PC-9 (cell line): ENCODE measurements around the gene SBSN. TPM values are rescaled to one million over a fixed set of nuclear protein-coding genes. Genes with fewer than 3 reads are reported as not detected.
A peak's percentile ranks its signal among the peaks of the same experiment; 100 is the strongest.

Experiments
- BruUV-seq: library from RNA; stranded (reverse); fragments of 400-500 nt; replicated peaks from 2 replicates; lab custom pipeline; 2021; lab: Mats Ljungman, UMichigan
- CTCF ChIA-PET: fragments of 300-600 bp; sonication (Branson Sonifier 250); formaldehyde crosslinking; loops from one replicate; lab custom pipeline; 2022; ENCODE audit warnings: antibody characterized with exemption; lab: Charles Lee
- POLR2A ChIA-PET: fragments of 300-600 bp; sonication (Branson Sonifier 250); formaldehyde crosslinking; loops from one replicate; lab custom pipeline; 2022; ENCODE audit warnings: antibody characterized with exemption; ENCODE audit not compliant: unreplicated experiment; lab: Charles Lee
- DNase-seq, 2 experiments: peaks; one replicate each; pipeline versions ENCODE4 v3.0.0 to v3.0.0-alpha.2; 2015 to 2022; ENCODE audit warnings: mixed read lengths in 1 of 2
- H2AFZ ChIP-seq: fragments of 200-600 bp; sonication (generic); 2 replicates; pipeline ENCODE4 v1.8.1; 2017; ENCODE audit warnings: antibody characterized with exemption
- H3F3A ChIP-seq: fragments of 200-600 bp; sonication (generic); 2 replicates; pipeline ENCODE4 v1.8.1; 2017; ENCODE audit warnings: antibody characterized with exemption, mild to moderate bottlenecking, low read depth; ENCODE audit not compliant: insufficient read depth
- H3K27ac ChIP-seq: fragments of 200-600 bp; sonication (generic); 2 replicates; pipeline ENCODE4 v1.6.1; 2016; ENCODE audit warnings: mixed run types
- H3K27me3 ChIP-seq: fragments of 200-600 bp; sonication (generic); 2 replicates; pipeline ENCODE4 v1.6.1; 2016; ENCODE audit warnings: low read depth, mixed run types; ENCODE audit not compliant: insufficient read depth
- H3K36me3 ChIP-seq: fragments of 200-600 bp; sonication (generic); 2 replicates; pipeline ENCODE4 v1.6.1; 2016; ENCODE audit warnings: low read depth, mixed run types
- H3K4me1 ChIP-seq: fragments of 200-600 bp; sonication (generic); replicated peaks from 2 replicates; pipeline ENCODE4 v1.6.1; 2016; ENCODE audit warnings: mixed run types; ENCODE audit not compliant: insufficient read depth
- H3K4me2 ChIP-seq: fragments of 200-600 bp; sonication (generic); 2 replicates; pipeline ENCODE4 v1.6.1; 2017; ENCODE audit warnings: mixed run types
- H3K4me3 ChIP-seq: fragments of 200-600 bp; sonication (generic); 2 replicates; pipeline ENCODE4 v1.6.1; 2016; ENCODE audit warnings: mixed run types
- H3K79me2 ChIP-seq: fragments of 200-600 bp; sonication (generic); 2 replicates; pipeline ENCODE4 v1.6.1; 2017; ENCODE audit warnings: low read depth, mixed run types
- H3K9me2 ChIP-seq: fragments of 200-600 bp; sonication (generic); 2 replicates; pipeline ENCODE4 v1.8.1; 2017; ENCODE audit warnings: mild to moderate bottlenecking; ENCODE audit not compliant: insufficient read depth
- H3K9me3 ChIP-seq: fragments of 200-600 bp; sonication (generic); 2 replicates; pipeline ENCODE4 v1.8.1; 2016; ENCODE audit warnings: low read depth; ENCODE audit not compliant: insufficient read depth
- H4K20me1 ChIP-seq: fragments of 200-600 bp; sonication (generic); 2 replicates; pipeline ENCODE4 v1.8.1; 2017; ENCODE audit not compliant: insufficient read depth
- EZH2 ChIP-seq: fragments of 200-600 bp; sonication (generic); IDR thresholded peaks from 2 replicates; pipeline ENCODE4 v1.8.0; 2017; ENCODE audit warnings: antibody characterized with exemption, low read depth
- intact Hi-C: fragments of 100-400 bp; cut with micrococcal nuclease; formaldehyde crosslinking; loops from one replicate; pipeline ENCODE4 v1.10.0; 2022; ENCODE audit not compliant: unreplicated experiment
- total RNA-seq: library from RNA; stranded (reverse); gene quantifications from 2 replicates; pipeline ENCODE4 v1.2.3, GENCODE V29; 2021
- TF ChIP-seq, protein P1 (sequence below): fragments of 200-600 bp; sonication (generic); conservative IDR thresholded peaks from 2 replicates; pipeline ENCODE4 v1.6.1; 2017; ENCODE audit warnings: mixed run types, antibody characterized with exemption, mild to moderate bottlenecking, moderate library complexity

SBSN gene
- total RNA-seq, 1 experiment from 2014 or later = 0.76 TPM

- no peak overlapping the region for H3K4me3 ChIP-seq
- no peaks in the 10 kb centered on the region for H3K36me3 ChIP-seq
- H3K79me2 ChIP-seq = no peaks in the 10 kb centered on the region
- no TSS peak for BruUV-seq
- H3K9me3 ChIP-seq = no peaks in the 10 kb centered on the region
- H3K9me2 ChIP-seq = no peaks in the 10 kb centered on the region
- no peak overlapping the region for H3K4me2 ChIP-seq
- DNase-seq = no peak
- H2AFZ ChIP-seq = no peak overlapping the region
- H4K20me1 ChIP-seq = no peaks in the 10 kb centered on the region
- TF ChIP-seq, protein P1, sequence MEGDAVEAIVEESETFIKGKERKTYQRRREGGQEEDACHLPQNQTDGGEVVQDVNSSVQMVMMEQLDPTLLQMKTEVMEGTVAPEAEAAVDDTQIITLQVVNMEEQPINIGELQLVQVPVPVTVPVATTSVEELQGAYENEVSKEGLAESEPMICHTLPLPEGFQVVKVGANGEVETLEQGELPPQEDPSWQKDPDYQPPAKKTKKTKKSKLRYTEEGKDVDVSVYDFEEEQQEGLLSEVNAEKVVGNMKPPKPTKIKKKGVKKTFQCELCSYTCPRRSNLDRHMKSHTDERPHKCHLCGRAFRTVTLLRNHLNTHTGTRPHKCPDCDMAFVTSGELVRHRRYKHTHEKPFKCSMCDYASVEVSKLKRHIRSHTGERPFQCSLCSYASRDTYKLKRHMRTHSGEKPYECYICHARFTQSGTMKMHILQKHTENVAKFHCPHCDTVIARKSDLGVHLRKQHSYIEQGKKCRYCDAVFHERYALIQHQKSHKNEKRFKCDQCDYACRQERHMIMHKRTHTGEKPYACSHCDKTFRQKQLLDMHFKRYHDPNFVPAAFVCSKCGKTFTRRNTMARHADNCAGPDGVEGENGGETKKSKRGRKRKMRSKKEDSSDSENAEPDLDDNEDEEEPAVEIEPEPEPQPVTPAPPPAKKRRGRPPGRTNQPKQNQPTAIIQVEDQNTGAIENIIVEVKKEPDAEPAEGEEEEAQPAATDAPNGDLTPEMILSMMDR = no peak
- no peak for TF ChIP-seq EZH2
- CTCF ChIA-PET = no interaction called here
- no peak overlapping the region for H3K27ac ChIP-seq
- no peaks in the 10 kb centered on the region for H3K27me3 ChIP-seq
- POLR2A ChIA-PET = no interaction called here
- H3K4me1 ChIP-seq = peaks cover 12% of the 10 kb centered on the region; the same call in 1 of the 2 replicates
- intact Hi-C loops = no loop called here
- H3F3A ChIP-seq = no peaks in the 10 kb centered on the region
These were observed 11.8 kb downstream of the SBSN start for GRCh38 chr19:35516310-35516709.

GRCh38 chr19:35514282-35514809, 13.8 kb downstream of the SBSN start:
- CTCF ChIA-PET = no interaction called here
- H2AFZ ChIP-seq = peak overlapping the region; percentile 70
- no peaks in the 10 kb centered on the region for H4K20me1 ChIP-seq
- peaks cover 16% of the 10 kb centered on the region; the same call in 1 of the 2 replicates for H3K4me1 ChIP-seq
- H3K9me2 ChIP-seq = no peaks in the 10 kb centered on the region
- no peaks in the 10 kb centered on the region for H3K9me3 ChIP-seq
- no peaks in the 10 kb centered on the region; the same call in 1 of the 2 replicates for H3K79me2 ChIP-seq
- no peak for TF ChIP-seq EZH2
- TF ChIP-seq, protein P1 = no peak
- H3F3A ChIP-seq = peaks cover 9% of the 10 kb centered on the region; the same call in 1 of the 2 replicates
- peak in 1 of 2 experiments; percentile 29 for DNase-seq
- POLR2A ChIA-PET = no interaction called here
- H3K36me3 ChIP-seq = no peaks in the 10 kb centered on the region
- peak overlapping the region; percentile 42; the same call in 1 of the 2 replicates for H3K27ac ChIP-seq
- intact Hi-C loops = loop anchor here (5.0 kb wide), 1 partner anchor 178 kb away; no protein-coding TSS in a partner anchor
- no TSS peak for BruUV-seq
- no peaks in the 10 kb centered on the region for H3K27me3 ChIP-seq
- peak overlapping the region; percentile 63 for H3K4me2 ChIP-seq
- H3K4me3 ChIP-seq = no peak overlapping the region; the same call in 1 of the 2 replicates

GRCh38 chr19:35513628-35514281, 14.4 kb downstream of the SBSN start, which contains the start of gene DMKN:
TSS of gene DMKN (minus strand) at chr19:35513649. CDS start at chr19:35513475, 174 bp downstream.
- Histone ChIP-seq H3K27me3 (no peaks in the 10 kb centered on the region), H4K20me1 (no peaks in the 10 kb centered on the region), H3K36me3 (no peaks in the 10 kb centered on the region), H3K27ac (peak within 1 kb of the TSS; percentile 42; the same call in 1 of the 2 replicates), H3K9me2 (no peaks in the 10 kb centered on the region), H3K79me2 (peaks cover 4% of the 10 kb centered on the region), H3K9me3 (no peaks in the 10 kb centered on the region), H3K4me2 (peak within 1 kb of the TSS; percentile 63), H2AFZ (peak within 1 kb of the TSS; percentile 70), H3F3A (peaks cover 9% of the 10 kb centered on the region; the same call in 1 of the 2 replicates), H3K4me3 (no peak within 1 kb of the TSS; the same call in 1 of the 2 replicates), H3K4me1 (peaks cover 19% of the 10 kb centered on the region)
- DNase-seq = peak; percentile 58 to 77
- POLR2A ChIA-PET = no interaction called here
- intact Hi-C loops = loop anchor here (5.0 kb wide), 1 partner anchor 179 kb away; no protein-coding TSS in a partner anchor
- TF ChIP-seq EZH2 = no peak
- TF ChIP-seq, protein P1 = peak; percentile 29; the same call in 1 of the 2 replicates
- CTCF ChIA-PET = interaction anchor here (0.7 kb wide), 1 partner anchor 232 kb away, joined by 9 read pairs; the partner anchor contains the start of gene PSENEN
- BruUV-seq = no TSS peak
